ENCODE data around the gene RANBP17.
"Not testable (repeated sequence)": the region's sequence is repeated elsewhere in the genome, so short reads cannot be mapped to it uniquely, and the experiment has no call there.

The RANBP17 gene

GRCh38 chr5:171297941-171298340 lies 436.1 kb downstream of the RANBP17 start:
- not testable (repeated sequence) for H3K4me3 Mint-ChIP-seq; H3K36me3 Mint-ChIP-seq (ENCODE audit: low read depth)

GRCh38 chr5:171299228-171299627 lies 437.4 kb downstream of the RANBP17 start:
- Mint-ChIP-seq H3K36me3 (ENCODE audit: low read depth) (no peaks in the 10 kb centered on the region), H3K27me3 (peaks cover 34% of the 10 kb centered on the region), H3K4me3 (no peak overlapping the region), H3K27ac (no peak overlapping the region), H3K4me1 (ENCODE audit: low read depth) (no peaks in the 10 kb centered on the region), H3K9me3 (no peaks in the 10 kb centered on the region)

More at GRCh38 chr5:171297941-171298340, 436.1 kb downstream of the RANBP17 start:
- not testable (repeated sequence) for H3K4me1 Mint-ChIP-seq (ENCODE audit: low read depth); H3K27ac Mint-ChIP-seq; H3K9me3 Mint-ChIP-seq
- H3K27me3 Mint-ChIP-seq, result peaks cover 24% of the 10 kb centered on the region

- Mint-ChIP-seq H3K36me3 (ENCODE audit: low read depth) (no peaks in the 10 kb centered on the region), H3K27ac (no peak overlapping the region), H3K27me3 (peaks cover 37% of the 10 kb centered on the region), H3K9me3 (no peaks in the 10 kb centered on the region), H3K4me3 (no peak overlapping the region), H3K4me1 (ENCODE audit: low read depth) (no peaks in the 10 kb centered on the region)
These were observed 438.0 kb downstream of the RANBP17 start for GRCh38 chr5:171299851-171300250.

- H3K27me3 Mint-ChIP-seq, result peaks cover 41% of the 10 kb centered on the region
- H3K4me1 Mint-ChIP-seq (ENCODE audit: low read depth), result no peaks in the 10 kb centered on the region
- H3K27ac Mint-ChIP-seq, result no peak overlapping the region
- H3K9me3 Mint-ChIP-seq, result no peaks in the 10 kb centered on the region
- no peak overlapping the region for H3K4me3 Mint-ChIP-seq
- H3K36me3 Mint-ChIP-seq (ENCODE audit: low read depth), result no peaks in the 10 kb centered on the region
These were observed 438.5 kb downstream of the RANBP17 start for GRCh38 chr5:171300358-171300757.

- Mint-ChIP-seq H3K4me3 (no peak overlapping the region), H3K9me3 (no peaks in the 10 kb centered on the region), H3K36me3 (ENCODE audit: low read depth) (no peaks in the 10 kb centered on the region), H3K4me1 (ENCODE audit: low read depth) (peaks cover 19% of the 10 kb centered on the region), H3K27ac (no peak overlapping the region), H3K27me3 (peaks cover 78% of the 10 kb centered on the region)
These were observed 444.3 kb downstream of the RANBP17 start for GRCh38 chr5:171306166-171306565.

- Mint-ChIP-seq H3K27ac (no peak overlapping the region), H3K9me3 (no peaks in the 10 kb centered on the region), H3K4me1 (ENCODE audit: low read depth) (peaks cover 19% of the 10 kb centered on the region), H3K27me3 (peaks cover 77% of the 10 kb centered on the region), H3K36me3 (ENCODE audit: low read depth) (no peaks in the 10 kb centered on the region), H3K4me3 (no peak overlapping the region)
These were observed 445.2 kb downstream of the RANBP17 start for GRCh38 chr5:171306781-171307591.

GRCh38 chr5:171307789-171308452 lies 446.1 kb downstream of the RANBP17 start:
- H3K27me3 Mint-ChIP-seq, result peaks cover 73% of the 10 kb centered on the region
- H3K4me3 Mint-ChIP-seq, result no peak overlapping the region
- H3K36me3 Mint-ChIP-seq (ENCODE audit: low read depth), result no peaks in the 10 kb centered on the region
- H3K9me3 Mint-ChIP-seq, result no peaks in the 10 kb centered on the region
- peaks cover 23% of the 10 kb centered on the region for H3K4me1 Mint-ChIP-seq (ENCODE audit: low read depth)
- H3K27ac Mint-ChIP-seq, result peak overlapping the region; percentile 61

GRCh38 chr5:171308453-171309275 lies 446.8 kb downstream of the RANBP17 start, which contains the start of gene TLX3:
TSS of gene TLX3 (plus strand) at chr5:171309248. CDS start at chr5:171309366, 118 bp downstream.
- Mint-ChIP-seq H3K27me3 (peaks cover 73% of the 10 kb centered on the region), H3K4me3 (no peak within 1 kb of the TSS), H3K9me3 (no peaks in the 10 kb centered on the region), H3K4me1 (ENCODE audit: low read depth) (peaks cover 28% of the 10 kb centered on the region), H3K27ac (no peak within 1 kb of the TSS), H3K36me3 (ENCODE audit: low read depth) (no peaks in the 10 kb centered on the region)

GRCh38 chr5:171309276-171310211 lies 447.7 kb downstream of the RANBP17 start:
- H3K4me1 Mint-ChIP-seq (ENCODE audit: low read depth), result peaks cover 32% of the 10 kb centered on the region
- H3K9me3 Mint-ChIP-seq, result no peaks in the 10 kb centered on the region
- peaks cover 74% of the 10 kb centered on the region for H3K27me3 Mint-ChIP-seq
- H3K36me3 Mint-ChIP-seq (ENCODE audit: low read depth), result no peaks in the 10 kb centered on the region
- H3K27ac Mint-ChIP-seq, result no peak overlapping the region
- no peak overlapping the region for H3K4me3 Mint-ChIP-seq

GRCh38 chr5:171310212-171310818 lies 448.5 kb downstream of the RANBP17 start:
- Mint-ChIP-seq H3K4me3 (peak overlapping the region; percentile 37), H3K9me3 (no peaks in the 10 kb centered on the region), H3K36me3 (ENCODE audit: low read depth) (no peaks in the 10 kb centered on the region), H3K27me3 (peaks cover 66% of the 10 kb centered on the region), H3K4me1 (ENCODE audit: low read depth) (peaks cover 32% of the 10 kb centered on the region), H3K27ac (no peak overlapping the region)

- Mint-ChIP-seq H3K27ac (no peak overlapping the region), H3K9me3 (no peaks in the 10 kb centered on the region)
These were observed 449.1 kb downstream of the RANBP17 start for GRCh38 chr5:171310819-171311321.

GRCh38 chr5:171311322-171312077 lies 449.7 kb downstream of the RANBP17 start:
- peaks cover 65% of the 10 kb centered on the region for H3K27me3 Mint-ChIP-seq
- H3K4me1 Mint-ChIP-seq (ENCODE audit: low read depth), result peaks cover 32% of the 10 kb centered on the region
- H3K4me3 Mint-ChIP-seq, result no peak overlapping the region
- no peaks in the 10 kb centered on the region for H3K36me3 Mint-ChIP-seq (ENCODE audit: low read depth)
- no peaks in the 10 kb centered on the region for H3K9me3 Mint-ChIP-seq
- H3K27ac Mint-ChIP-seq, result no peak overlapping the region

More at GRCh38 chr5:171310819-171311321, 449.1 kb downstream of the RANBP17 start:
- Mint-ChIP-seq H3K36me3 (ENCODE audit: low read depth) (no peaks in the 10 kb centered on the region), H3K27me3 (peaks cover 66% of the 10 kb centered on the region), H3K4me3 (peak overlapping the region; percentile 37), H3K4me1 (ENCODE audit: low read depth) (peaks cover 32% of the 10 kb centered on the region)
